ENCODE results near the gene GAB4.
"Not testable (repeated sequence)": the region's sequence is repeated elsewhere in the genome, so short reads cannot be mapped to it uniquely, and the experiment has no call there.

The GAB4 gene

DNA sequence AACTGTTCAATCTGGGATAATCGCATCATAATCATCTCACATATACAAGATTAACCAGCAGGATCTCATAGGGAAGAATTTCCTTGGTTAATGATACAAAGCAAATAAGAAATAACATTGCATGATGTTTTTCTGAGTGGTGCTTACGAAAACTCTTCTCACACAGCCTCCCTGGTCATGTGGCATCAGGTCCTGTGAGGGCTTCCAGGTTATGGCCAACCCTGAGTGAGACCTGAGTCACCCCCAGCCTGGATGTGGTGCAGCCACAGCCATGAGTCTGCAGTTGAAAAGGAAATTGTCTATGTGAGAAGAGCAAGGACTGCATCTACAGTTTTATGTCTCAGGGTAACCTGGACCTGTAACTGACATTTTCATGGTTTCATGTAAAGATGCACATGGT is 92.3 kb downstream of the GAB4 start:
- Histone ChIP-seq H3K27ac (no peak overlapping the region), H3K4me3 (no peak overlapping the region)
- TF ChIP-seq CTCF (IDR thresholded peaks at IDR 0.05), result no peak
- DNase-seq (ENCODE audit: low spot score), result no peak

DNA sequence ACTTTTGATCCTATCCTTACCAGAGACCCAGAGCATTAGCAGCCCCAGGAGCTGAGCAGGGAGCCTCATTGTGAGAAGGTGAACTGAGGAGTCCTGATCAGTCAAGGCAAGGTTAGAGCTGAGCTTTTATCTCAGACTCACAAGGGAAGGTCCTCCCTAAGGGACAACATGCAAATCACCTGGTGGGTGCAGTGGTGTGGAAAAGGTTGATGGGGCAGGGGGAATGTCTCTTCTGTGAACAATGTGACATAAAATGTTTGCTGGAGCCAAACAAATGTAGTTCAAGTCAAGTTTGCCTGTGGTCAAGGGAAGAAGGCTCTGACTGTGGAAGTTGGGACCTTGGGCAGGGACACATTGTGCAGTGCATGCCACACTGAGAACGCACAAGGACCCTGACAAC is 93.1 kb downstream of the GAB4 start:
- not testable (repeated sequence) for H3K4me3 ChIP-seq; H3K27ac ChIP-seq; DNase-seq (ENCODE audit: low spot score)

DNA sequence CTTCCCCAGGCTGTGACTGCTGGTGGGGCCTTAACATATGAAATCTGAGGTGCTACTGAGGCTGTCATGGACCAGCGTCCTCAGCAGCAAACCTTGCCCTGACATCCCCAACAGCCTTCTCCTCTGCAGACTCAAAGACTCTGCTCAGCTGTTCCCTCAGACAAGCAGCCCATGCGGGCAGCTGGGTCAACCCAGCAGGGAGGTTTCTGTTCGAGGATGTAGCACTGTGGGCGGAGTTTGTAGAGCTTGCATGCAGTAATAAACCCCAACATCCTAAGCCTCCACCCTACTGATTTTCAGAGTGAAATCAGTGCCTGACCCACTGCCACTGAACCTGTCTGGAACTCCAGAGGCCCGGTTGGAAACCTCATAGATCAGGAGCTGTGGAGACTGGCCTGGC is 94.0 kb downstream of the GAB4 start:
- DNase-seq (ENCODE audit: low spot score), result no peak
- Histone ChIP-seq H3K27ac (no peak overlapping the region), H3K4me3 (no peak overlapping the region)
- no peak for TF ChIP-seq CTCF (IDR thresholded peaks at IDR 0.05)

GRCh38 chr22:16912281-16912680 is 95.7 kb downstream of the GAB4 start:
- no peak for TF ChIP-seq CTCF (IDR thresholded peaks at IDR 0.05)
- DNase-seq (ENCODE audit: low spot score), result no peak
- H3K27ac ChIP-seq, result no peak overlapping the region
- H3K4me3 ChIP-seq, result no peak overlapping the region
